Loucy (cell line): ENCODE results near the gene MYNN.

Experiments used
- H2AFZ ChIP-seq: fragments of 200-600 bp; sonication (generic); 2 replicates; pipeline ENCODE4 v1.6.0; 2016; ENCODE audit warnings: antibody characterized with exemption, mild to moderate bottlenecking, low read length, moderate library complexity
- H3F3A ChIP-seq: fragments of 200-600 bp; 2 replicates; pipeline ENCODE4 v1.6.0; 2016; ENCODE audit warnings: antibody characterized with exemption, low read depth, mild to moderate bottlenecking
- H3K27me3 ChIP-seq: fragments of 200-600 bp; sonication (generic); 2 replicates; pipeline ENCODE4 v1.6.1; 2014; ENCODE audit warnings: low read length, mild to moderate bottlenecking; ENCODE audit not compliant: insufficient read depth, poor library complexity, severe bottlenecking
- H3K36me3 ChIP-seq: fragments of 200-600 bp; sonication (generic); 2 replicates; pipeline ENCODE4 v1.6.1; 2016; ENCODE audit warnings: low read length; ENCODE audit not compliant: insufficient read depth
- H3K4me1 ChIP-seq: fragments of 200-600 bp; sonication (generic); 2 replicates; pipeline ENCODE4 v1.5.1; 2014; ENCODE audit warnings: low read length, mild to moderate bottlenecking; ENCODE audit not compliant: insufficient read depth, poor library complexity, severe bottlenecking
- H3K4me2 ChIP-seq: fragments of 200-600 bp; sonication (generic); 2 replicates; pipeline ENCODE4 v1.6.0; 2014; ENCODE audit warnings: antibody characterized with exemption, low read length, low read depth, mild to moderate bottlenecking; ENCODE audit not compliant: poor library complexity, severe bottlenecking
- H3K4me3 ChIP-seq: fragments of 200-600 bp; sonication (generic); 2 replicates; pipeline ENCODE4 v1.5.1; 2014; ENCODE audit warnings: low read length, mild to moderate bottlenecking, mixed read lengths; ENCODE audit not compliant: poor library complexity, severe bottlenecking
- H3K79me2 ChIP-seq: fragments of 200-600 bp; sonication (generic); 2 replicates; pipeline ENCODE4 v1.6.1; 2014; ENCODE audit warnings: low read length; ENCODE audit not compliant: insufficient read depth
- H3K9ac ChIP-seq: fragments of 200-600 bp; sonication (generic); 2 replicates; pipeline ENCODE4 v1.6.0; 2014; ENCODE audit warnings: mild to moderate bottlenecking, low read depth, low read length, moderate library complexity; ENCODE audit not compliant: poor library complexity, severe bottlenecking
- H3K9me2 ChIP-seq: fragments of 200-600 bp; sonication (generic); replicated peaks from 2 replicates; pipeline ENCODE4 v1.6.1; 2016; ENCODE audit warnings: low read depth, low read length, mixed read lengths
- H3K9me3 ChIP-seq: fragments of 200-600 bp; sonication (generic); 2 replicates; pipeline ENCODE4 v1.6.1; 2014; ENCODE audit warnings: mild to moderate bottlenecking, antibody characterized with exemption, low read length, low read depth; ENCODE audit not compliant: insufficient read depth
- H4K20me1 ChIP-seq: fragments of 200-600 bp; sonication (generic); 2 replicates; pipeline ENCODE4 v1.6.0; 2014; ENCODE audit warnings: antibody characterized with exemption, low read length, mild to moderate bottlenecking; ENCODE audit not compliant: insufficient read depth, poor library complexity, severe bottlenecking
- CTCF ChIP-seq: fragments of 200-600 bp; sonication (generic); conservative IDR thresholded peaks from 2 replicates; pipeline ENCODE4 v1.5.1; 2014; ENCODE audit warnings: mild to moderate bottlenecking, antibody characterized with exemption, low read length
- EZH2phosphoT487 ChIP-seq: fragments of 200-600 bp; IDR thresholded peaks from 2 replicates; pipeline ENCODE4 v1.6.1; 2018; ENCODE audit warnings: antibody characterized with exemption, mild to moderate bottlenecking, moderate library complexity, borderline replicate concordance

MYNN gene

GRCh38 chr3:169750665-169751064, 22.5 kb upstream of the MYNN start:
- Histone ChIP-seq H3K9me2 (no peaks in the 10 kb centered on the region), H3K4me3 (no peak overlapping the region), H2AFZ (no peak overlapping the region), H3K4me2 (no peak overlapping the region), H3K9me3 (no peaks in the 10 kb centered on the region), H3K36me3 (no peaks in the 10 kb centered on the region), H4K20me1 (no peaks in the 10 kb centered on the region), H3K4me1 (no peaks in the 10 kb centered on the region), H3K79me2 (no peaks in the 10 kb centered on the region), H3K9ac (no peak overlapping the region), H3K27me3 (peaks cover 9% of the 10 kb centered on the region), H3F3A (no peaks in the 10 kb centered on the region)
- no peak for TF ChIP-seq EZH2phosphoT487
- no peak for TF ChIP-seq CTCF

DNA sequence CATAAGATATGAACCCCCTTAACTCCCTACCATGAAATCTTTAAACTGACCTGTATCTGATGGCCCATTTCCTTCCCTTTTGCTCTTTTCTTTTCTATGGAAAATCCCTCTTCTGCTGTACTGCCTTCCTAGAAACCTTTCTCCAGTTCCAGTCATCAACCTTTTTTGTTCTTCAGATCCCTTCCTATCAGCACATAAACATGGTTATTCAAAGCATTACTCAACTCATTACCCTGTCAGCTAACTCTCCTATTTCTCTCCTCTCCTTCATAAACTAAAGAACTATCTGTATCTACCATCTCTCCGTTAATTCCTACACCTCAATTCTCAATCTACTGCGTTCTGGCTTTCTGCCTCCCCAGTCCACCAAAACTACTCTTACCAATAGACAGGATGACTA, 21.3 kb upstream of the MYNN start:
- Histone ChIP-seq H2AFZ (no peak overlapping the region), H3K9ac (no peak overlapping the region), H3F3A (no peaks in the 10 kb centered on the region), H3K9me3 (no peaks in the 10 kb centered on the region), H3K4me3 (no peak overlapping the region), H4K20me1 (no peaks in the 10 kb centered on the region), H3K27me3 (peaks cover 16% of the 10 kb centered on the region), H3K79me2 (no peaks in the 10 kb centered on the region), H3K4me2 (no peak overlapping the region), H3K9me2 (no peaks in the 10 kb centered on the region), H3K4me1 (no peaks in the 10 kb centered on the region), H3K36me3 (no peaks in the 10 kb centered on the region)
- TF ChIP-seq EZH2phosphoT487 (no peak), CTCF (no peak)

- no peak overlapping the region for H3K4me2 ChIP-seq
Measured at GRCh38 chr3:169754711-169755110, 18.5 kb upstream of the MYNN start.

More at GRCh38 chr3:169754711-169755110, 18.5 kb upstream of the MYNN start:
- no peaks in the 10 kb centered on the region for H3K36me3 ChIP-seq
- no peak overlapping the region for H3K9ac ChIP-seq
- TF ChIP-seq EZH2phosphoT487 (no peak), CTCF (no peak)
- no peak overlapping the region for H2AFZ ChIP-seq
- H3K4me3 ChIP-seq, result no peak overlapping the region
- H3K27me3 ChIP-seq, result peaks cover 16% of the 10 kb centered on the region
- H3K4me1 ChIP-seq, result peaks cover 17% of the 10 kb centered on the region
- no peaks in the 10 kb centered on the region for H3K9me2 ChIP-seq
- no peaks in the 10 kb centered on the region for H3K9me3 ChIP-seq
- no peaks in the 10 kb centered on the region for H4K20me1 ChIP-seq
- peaks cover 7% of the 10 kb centered on the region for H3F3A ChIP-seq
- no peaks in the 10 kb centered on the region for H3K79me2 ChIP-seq
